ENCODE results near the gene SLC25A23.
"Not testable (repeated sequence)": the region's sequence is repeated elsewhere in the genome, so short reads cannot be mapped to it uniquely, and the experiment has no call there.

SLC25A23 gene

GRCh38 chr19:6453951-6454565, 5.5 kb downstream of the SLC25A23 start:
- DNase-seq = no peak

- DNase-seq = no peak
Measured at GRCh38 chr19:6452899-6453298, 6.7 kb downstream of the SLC25A23 start.

GRCh38 chr19:6452223-6452614, 7.4 kb downstream of the SLC25A23 start:
- DNase-seq = no peak

- no peak for DNase-seq
Measured at GRCh38 chr19:6451583-6452222, 7.9 kb downstream of the SLC25A23 start.

- DNase-seq = no peak
Measured at GRCh38 chr19:6450166-6450565, 9.4 kb downstream of the SLC25A23 start.

- DNase-seq = no peak
Measured at GRCh38 chr19:6448045-6448444, 11.5 kb downstream of the SLC25A23 start.

- no peak for DNase-seq
Measured at GRCh38 chr19:6446452-6446851, 13.1 kb downstream of the SLC25A23 start.

- DNase-seq = no peak
Measured at GRCh38 chr19:6443986-6444385, 15.6 kb downstream of the SLC25A23 start.

GRCh38 chr19:6442087-6442688, 17.4 kb downstream of the SLC25A23 start:
- no peak for DNase-seq

- no peak for DNase-seq
Measured at GRCh38 chr19:6440905-6441304, 18.7 kb downstream of the SLC25A23 start.

- no peak for DNase-seq
Measured at GRCh38 chr19:6439743-6440142, 19.8 kb downstream of the SLC25A23 start.

- no peak for DNase-seq
Measured at GRCh38 chr19:6433663-6434062, 25.9 kb downstream of the SLC25A23 start, which contains the start of gene SLC25A41. Gene SLC25A41, minus strand, starts transcription at chr19:6433763. Its CDS starts 70 bp downstream, at chr19:6433693.

- no peak for DNase-seq
Measured at GRCh38 chr19:6433165-6433564, 26.4 kb downstream of the SLC25A23 start.

- DNase-seq = no peak
Measured at GRCh38 chr19:6431891-6432290, 27.7 kb downstream of the SLC25A23 start.

GRCh38 chr19:6429419-6430221, 30.0 kb downstream of the SLC25A23 start:
- DNase-seq = no peak

GRCh38 chr19:6428692-6429418, 30.7 kb downstream of the SLC25A23 start:
- not testable (repeated sequence) for DNase-seq

GRCh38 chr19:6427131-6427530, 32.5 kb downstream of the SLC25A23 start:
- no peak for DNase-seq

- DNase-seq = peak; percentile 16
Measured at GRCh38 chr19:6425732-6426620, 33.6 kb downstream of the SLC25A23 start.

- peak; percentile 99 for DNase-seq
Measured at GRCh38 chr19:6424939-6425731, 34.5 kb downstream of the SLC25A23 start.

- DNase-seq = no peak
Measured at GRCh38 chr19:6424195-6424938, 35.2 kb downstream of the SLC25A23 start, which contains the start of gene KHSRP. Gene KHSRP, minus strand, starts transcription at chr19:6424811. Its CDS starts 110 bp downstream, at chr19:6424701.

Data from activated CD4-positive, alpha-beta T cell treated with anti-CD3 and anti-CD28 coated beads for 1 hour (primary cell).